Cardiac fibroblast (primary cell): Measurements from ENCODE around the gene KRTAP5-3.

Experiments
- DNase-seq, 2 donors: peaks; one replicate each; pipeline versions ENCODE4 v3.0.0 to v3.0.0-alpha.2; 2010; ENCODE audit warnings: low read depth in 2 of 2
- H3K4me3 ChIP-seq, 2 donors: replicated peaks in 1 of 2; 1 replicate in 1 of 2; 2 replicates in 1 of 2; pipeline ENCODE4 v1.5.1; 2011; ENCODE audit warnings: low read depth in 2 of 2, low read length in 2 of 2, mild to moderate bottlenecking in 2 of 2, moderate library complexity in 1 of 2
- CTCF ChIP-seq: IDR thresholded peaks from one replicate; pipeline ENCODE4 v1.5.1; 2011; ENCODE audit warnings: low read depth, mild to moderate bottlenecking, low read length, inconsistent platforms

The KRTAP5-3 gene

GRCh38 chr11:1642288-1643145 lies 34.3 kb upstream of the KRTAP5-3 start:
- no peak overlapping the region for H3K4me3 ChIP-seq
- DNase-seq, result no peak
- no peak for TF ChIP-seq CTCF

- no peak for TF ChIP-seq CTCF
- no peak for DNase-seq
- H3K4me3 ChIP-seq, result no peak overlapping the region
Measured at GRCh38 chr11:1641096-1641495, 32.8 kb upstream of the KRTAP5-3 start.

- TF ChIP-seq CTCF, result peak; percentile 89
- H3K4me3 ChIP-seq, result no peak overlapping the region
- peak; percentile 30 to 36 for DNase-seq
Measured at GRCh38 chr11:1640076-1640946, 32.0 kb upstream of the KRTAP5-3 start.

GRCh38 chr11:1639666-1640065 lies 31.4 kb upstream of the KRTAP5-3 start:
- no peak for DNase-seq
- no peak for TF ChIP-seq CTCF
- no peak overlapping the region for H3K4me3 ChIP-seq

GRCh38 chr11:1639102-1639620 lies 30.9 kb upstream of the KRTAP5-3 start:
- no peak overlapping the region for H3K4me3 ChIP-seq
- TF ChIP-seq CTCF, result no peak
- DNase-seq, result no peak

GRCh38 chr11:1638344-1638743 lies 30.1 kb upstream of the KRTAP5-3 start:
- TF ChIP-seq CTCF, result no peak
- DNase-seq, result no peak

More at GRCh38 chr11:1638344-1638743, 30.1 kb upstream of the KRTAP5-3 start:
- no peak overlapping the region for H3K4me3 ChIP-seq
